Activated CD4-positive, alpha-beta memory T cell treated with anti-CD3 and anti-CD28 coated beads, Interleukin-2, amount 10 ng/mL, durations not matched to agents 7 days and 5 days (primary cell): ENCODE measurements around the gene ZNF75A. TPM values are rescaled to one million over a fixed set of nuclear protein-coding genes. Genes with fewer than 3 reads are reported as not detected.

Source experiments
- CTCF ChIA-PET: fragments of 350-600 bp; sonication (Branson Sonifier 250); formaldehyde crosslinking; loops from one replicate; lab custom pipeline; 2021; ENCODE audit warnings: antibody characterized with exemption, inconsistent platforms; lab: Charles Lee
- POLR2A ChIA-PET: fragments of 350-600 bp; sonication (Branson Sonifier 250); formaldehyde crosslinking; loops from one replicate; lab custom pipeline; 2021; ENCODE audit warnings: antibody characterized with exemption; lab: Charles Lee
- DNase-seq: peaks from one replicate; pipeline ENCODE4 v3.0.0-alpha.2; 2020
- H3K27ac Mint-ChIP-seq: one replicate; pipeline ENCODE4 v1.8.0; 2021; ENCODE audit warnings: mild to moderate bottlenecking, mixed read lengths
- H3K27me3 Mint-ChIP-seq: one replicate; pipeline ENCODE4 v1.8.0; 2021; ENCODE audit warnings: mixed read lengths
- H3K36me3 Mint-ChIP-seq: one replicate; pipeline ENCODE4 v1.8.0; 2021; ENCODE audit warnings: low read depth, mixed read lengths
- H3K4me1 Mint-ChIP-seq: one replicate; pipeline ENCODE4 v1.8.0; 2021; ENCODE audit warnings: mixed read lengths
- H3K4me3 Mint-ChIP-seq: one replicate; pipeline ENCODE4 v1.8.0; 2021; ENCODE audit warnings: mild to moderate bottlenecking, mixed read lengths
- H3K9me3 Mint-ChIP-seq: one replicate; pipeline ENCODE4 v1.8.0; 2021; ENCODE audit warnings: mixed read lengths
- total RNA-seq, 2 experiments: library from RNA; stranded (reverse); gene quantifications; one replicate each; pipeline ENCODE4 v1.2.3, GENCODE V29; 2021

The ZNF75A gene
- total RNA-seq, 2 experiments from 2014 or later: 34.2 to 36.7 TPM

- DNase-seq: no peak
These were observed 10.1 kb upstream of the ZNF75A start for GRCh38 chr16:3295209-3295608.

GRCh38 chr16:3295783-3296182 is 9.5 kb upstream of the ZNF75A start:
- ChIA-PET POLR2A (interaction anchor here (0.9 to 1.6 kb wide), 2 partner anchors 10 to 13 kb away, joined by 3 to 7 read pairs; partner anchors contain the start of genes TIGD7 and ZNF75A), CTCF (no interaction called here)
- H3K36me3 Mint-ChIP-seq: peaks cover 77% of the 10 kb centered on the region

More at GRCh38 chr16:3295209-3295608, 10.1 kb upstream of the ZNF75A start:
- no peaks in the 10 kb centered on the region for H3K27me3 Mint-ChIP-seq
- peaks cover 77% of the 10 kb centered on the region for H3K36me3 Mint-ChIP-seq
- H3K4me1 Mint-ChIP-seq: no peaks in the 10 kb centered on the region
- no peak overlapping the region for H3K27ac Mint-ChIP-seq
- CTCF ChIA-PET: no interaction called here
- POLR2A ChIA-PET: interaction anchor here (1.1 kb wide), 1 partner anchor 12 kb away, joined by 3 read pairs; the partner anchor contains the start of gene ZNF263
- H3K9me3 Mint-ChIP-seq: peaks cover 74% of the 10 kb centered on the region
- no peak overlapping the region for H3K4me3 Mint-ChIP-seq

DNA sequence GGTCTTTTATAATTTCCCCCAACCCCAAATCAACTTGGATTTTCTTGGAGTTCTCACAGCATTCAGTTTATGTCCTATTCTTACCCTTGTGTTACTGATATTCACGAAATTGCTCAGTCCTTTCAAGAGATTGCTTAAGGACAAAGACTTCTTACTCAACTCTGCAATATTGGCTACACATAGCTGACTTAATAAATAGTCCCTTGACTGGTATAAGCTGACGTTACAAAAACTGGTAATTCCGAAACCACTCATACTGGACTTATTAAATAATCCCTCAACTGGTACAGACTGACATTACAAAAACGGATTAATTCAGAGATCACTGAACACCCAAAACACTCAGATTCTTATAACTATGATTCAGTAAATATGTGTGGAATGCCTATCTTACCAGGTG is 927 bp upstream of the ZNF75A start:
- Mint-ChIP-seq H3K9me3 (peaks cover 55% of the 10 kb centered on the region), H3K4me3 (peak overlapping the region; percentile 73)
- no peak for DNase-seq

More at GRCh38 chr16:3295783-3296182, 9.5 kb upstream of the ZNF75A start:
- peaks cover 74% of the 10 kb centered on the region for H3K9me3 Mint-ChIP-seq
- no peaks in the 10 kb centered on the region for H3K27me3 Mint-ChIP-seq
- H3K4me1 Mint-ChIP-seq: no peaks in the 10 kb centered on the region
- H3K4me3 Mint-ChIP-seq: no peak overlapping the region
- H3K27ac Mint-ChIP-seq: no peak overlapping the region
- DNase-seq: no peak

GRCh38 chr16:3306078-3306477 is 781 bp downstream of the ZNF75A start:
- peaks cover 17% of the 10 kb centered on the region for H3K4me1 Mint-ChIP-seq
- H3K27me3 Mint-ChIP-seq: no peaks in the 10 kb centered on the region
- peaks cover 46% of the 10 kb centered on the region for H3K9me3 Mint-ChIP-seq
- peak overlapping the region; percentile 73 for H3K4me3 Mint-ChIP-seq
- no peak for DNase-seq
- peak overlapping the region; percentile 70 for H3K27ac Mint-ChIP-seq
- ChIA-PET CTCF (interaction anchor here (1.4 kb wide), 2 partner anchors 23 to 135 kb away, joined by 3 read pairs; no protein-coding TSS in a partner anchor), POLR2A (interaction anchor here (0.7 to 3.5 kb wide), 19 partner anchors 9 to 194 kb away, joined by 3 to 60 read pairs (median 5); partner anchors contain the start of genes CLUAP1, NAA60, ZNF174 and ZNF263)
- H3K36me3 Mint-ChIP-seq: peaks cover 83% of the 10 kb centered on the region

More for the DNA sequence above, 927 bp upstream of the ZNF75A start:
- Mint-ChIP-seq H3K4me1 (peaks cover 17% of the 10 kb centered on the region), H3K36me3 (peaks cover 84% of the 10 kb centered on the region), H3K27ac (peak overlapping the region; percentile 70), H3K27me3 (no peaks in the 10 kb centered on the region)
- ChIA-PET POLR2A (interaction anchor here (0.7 to 3.5 kb wide), 11 partner anchors 8 to 196 kb away, joined by 3 to 60 read pairs (median 8); partner anchors contain the start of genes CLUAP1, NAA60, ZNF174 and ZNF263), CTCF (interaction anchor here (1.4 kb wide), 1 partner anchor 134 kb away, joined by 3 read pairs; no protein-coding TSS in a partner anchor)

- peaks cover 72% of the 10 kb centered on the region for H3K9me3 Mint-ChIP-seq
These were observed 6.2 kb downstream of the ZNF75A start for GRCh38 chr16:3311496-3311895.

DNA sequence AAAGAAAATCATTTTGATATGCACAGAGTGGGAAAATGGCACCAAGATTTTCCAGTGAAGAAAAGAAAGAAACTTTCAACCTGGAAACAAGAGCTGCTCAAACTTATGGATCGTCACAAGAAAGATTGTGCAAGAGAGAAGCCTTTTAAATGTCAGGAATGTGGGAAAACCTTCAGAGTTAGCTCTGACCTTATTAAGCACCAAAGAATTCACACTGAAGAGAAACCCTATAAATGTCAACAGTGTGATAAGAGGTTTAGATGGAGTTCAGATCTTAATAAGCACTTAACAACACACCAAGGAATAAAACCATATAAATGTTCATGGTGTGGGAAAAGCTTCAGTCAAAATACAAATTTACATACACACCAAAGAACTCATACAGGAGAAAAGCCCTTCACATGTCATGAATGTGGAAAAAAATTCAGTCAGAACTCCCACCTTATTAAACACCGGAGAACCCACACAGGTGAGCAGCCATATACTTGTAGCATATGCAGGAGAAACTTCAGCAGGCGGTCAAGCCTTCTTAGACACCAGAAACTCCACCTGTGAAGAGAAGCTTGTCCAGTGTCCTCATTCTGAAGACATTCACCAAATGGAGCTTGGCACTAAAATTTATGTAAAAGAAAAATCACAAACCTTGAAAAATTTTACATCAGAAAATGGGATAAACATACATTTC is 12.2 kb downstream of the ZNF75A start:
- CTCF ChIA-PET: interaction anchor here (1.0 kb wide), 1 partner anchor 10 kb away, joined by 5 read pairs; no protein-coding TSS in a partner anchor

More at GRCh38 chr16:3311496-3311895, 6.2 kb downstream of the ZNF75A start:
- Mint-ChIP-seq H3K4me1 (no peaks in the 10 kb centered on the region), H3K36me3 (peaks cover 97% of the 10 kb centered on the region), H3K27ac (no peak overlapping the region), H3K27me3 (no peaks in the 10 kb centered on the region), H3K4me3 (no peak overlapping the region)
- ChIA-PET CTCF (no interaction called here), POLR2A (no interaction called here)
- no peak for DNase-seq

DNA sequence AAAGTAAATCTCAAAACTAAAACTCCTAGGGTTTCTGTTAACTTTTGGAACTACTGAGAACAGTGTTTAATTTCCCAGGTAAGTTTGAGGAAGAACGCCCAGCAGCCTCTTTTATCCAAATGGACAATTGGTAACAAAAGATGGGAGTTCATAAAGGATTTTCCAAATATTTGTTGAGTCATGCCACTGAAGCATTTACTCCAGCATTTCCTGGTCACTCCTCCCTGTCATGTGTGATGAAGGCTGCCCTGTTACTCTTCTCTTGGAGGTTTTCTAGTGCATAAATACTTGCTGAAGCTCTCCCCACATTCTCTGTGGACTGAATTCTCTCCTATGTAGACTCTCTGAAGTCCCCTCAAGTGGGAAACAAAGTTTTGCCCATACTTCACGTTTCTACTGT is 16.5 kb downstream of the ZNF75A start:
- CTCF ChIA-PET: no interaction called here
- no peaks in the 10 kb centered on the region for H3K27me3 Mint-ChIP-seq
- no peak overlapping the region for H3K27ac Mint-ChIP-seq
- H3K4me3 Mint-ChIP-seq: no peak overlapping the region
- H3K9me3 Mint-ChIP-seq: peaks cover 67% of the 10 kb centered on the region
- no peaks in the 10 kb centered on the region for H3K4me1 Mint-ChIP-seq
- POLR2A ChIA-PET: no interaction called here
- H3K36me3 Mint-ChIP-seq: peaks cover 33% of the 10 kb centered on the region
- DNase-seq: no peak

More for the DNA sequence above, 12.2 kb downstream of the ZNF75A start:
- POLR2A ChIA-PET: interaction anchor here (1.0 to 3.5 kb wide), 3 partner anchors 12 to 47 kb away, joined by 3 to 24 read pairs (median 3); partner anchors contain the start of genes TIGD7 and ZNF75A
- peaks cover 77% of the 10 kb centered on the region for H3K36me3 Mint-ChIP-seq
- no peaks in the 10 kb centered on the region for H3K27me3 Mint-ChIP-seq
- peaks cover 87% of the 10 kb centered on the region for H3K9me3 Mint-ChIP-seq
- no peaks in the 10 kb centered on the region for H3K4me1 Mint-ChIP-seq
- no peak overlapping the region for H3K4me3 Mint-ChIP-seq
- no peak overlapping the region for H3K27ac Mint-ChIP-seq
- no peak for DNase-seq

GRCh38 chr16:3327514-3327913 is 22.2 kb downstream of the ZNF75A start:
- POLR2A ChIA-PET: no interaction called here
- no peaks in the 10 kb centered on the region for H3K4me1 Mint-ChIP-seq
- DNase-seq: no peak
- no peak overlapping the region for H3K4me3 Mint-ChIP-seq
- H3K9me3 Mint-ChIP-seq: peaks cover 29% of the 10 kb centered on the region
- no peaks in the 10 kb centered on the region for H3K27me3 Mint-ChIP-seq
- no peak overlapping the region for H3K27ac Mint-ChIP-seq
- CTCF ChIA-PET: no interaction called here
- H3K36me3 Mint-ChIP-seq: no peaks in the 10 kb centered on the region

DNA sequence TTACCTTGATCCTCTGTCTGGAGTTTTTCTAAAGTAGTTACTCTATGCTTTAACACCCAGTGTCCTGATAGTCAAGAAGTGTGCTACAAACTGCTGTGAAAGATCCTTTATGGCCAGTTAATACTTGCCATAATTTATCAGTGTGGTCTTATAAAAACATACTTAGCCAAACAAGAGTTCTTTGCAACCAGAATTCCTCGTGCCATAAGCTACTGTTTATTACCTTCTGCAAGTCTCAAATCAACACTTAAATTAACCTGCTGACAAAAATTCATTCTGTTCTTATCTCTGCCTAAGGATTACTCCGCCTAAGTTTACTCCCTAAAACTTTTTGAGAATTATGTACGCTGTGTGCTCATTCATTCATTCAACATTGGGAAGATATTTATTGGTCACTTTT is 22.8 kb downstream of the ZNF75A start:
- Mint-ChIP-seq H3K9me3 (peaks cover 23% of the 10 kb centered on the region), H3K4me1 (no peaks in the 10 kb centered on the region), H3K36me3 (no peaks in the 10 kb centered on the region), H3K4me3 (no peak overlapping the region), H3K27me3 (no peaks in the 10 kb centered on the region), H3K27ac (no peak overlapping the region)
- CTCF ChIA-PET: interaction anchor here (0.7 kb wide), 1 partner anchor 56 kb away, joined by 3 read pairs; no protein-coding TSS in a partner anchor
- no peak for DNase-seq
- POLR2A ChIA-PET: no interaction called here

GRCh38 chr16:3328643-3329042 is 23.3 kb downstream of the ZNF75A start:
- Mint-ChIP-seq H3K4me3 (no peak overlapping the region), H3K36me3 (no peaks in the 10 kb centered on the region), H3K9me3 (peaks cover 19% of the 10 kb centered on the region), H3K4me1 (no peaks in the 10 kb centered on the region), H3K27me3 (no peaks in the 10 kb centered on the region), H3K27ac (no peak overlapping the region)
- no peak for DNase-seq
- POLR2A ChIA-PET: no interaction called here
- CTCF ChIA-PET: interaction anchor here (0.7 kb wide), 1 partner anchor 56 kb away, joined by 3 read pairs; no protein-coding TSS in a partner anchor

DNA sequence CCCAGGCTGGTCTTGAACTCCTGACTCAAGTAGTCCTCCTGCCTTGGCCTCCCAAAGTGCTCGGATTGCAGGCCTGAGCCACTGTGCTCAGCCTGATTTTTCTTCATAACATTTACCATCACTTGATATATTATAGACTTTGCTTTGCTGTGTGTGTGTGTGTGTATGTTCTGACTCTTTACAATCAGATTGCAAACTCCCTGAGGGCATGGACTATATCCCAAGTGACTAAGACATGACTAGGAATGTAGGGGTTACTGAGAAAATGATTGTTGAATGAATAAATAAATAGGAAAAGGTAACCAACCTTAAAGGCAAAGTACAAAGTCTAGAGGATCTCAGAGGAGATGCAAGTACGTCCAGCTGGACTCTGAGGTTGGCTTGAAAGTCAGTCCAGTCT is 40.7 kb downstream of the ZNF75A start:
- CTCF ChIA-PET: no interaction called here
- Mint-ChIP-seq H3K36me3 (no peaks in the 10 kb centered on the region), H3K4me1 (no peaks in the 10 kb centered on the region)

DNA sequence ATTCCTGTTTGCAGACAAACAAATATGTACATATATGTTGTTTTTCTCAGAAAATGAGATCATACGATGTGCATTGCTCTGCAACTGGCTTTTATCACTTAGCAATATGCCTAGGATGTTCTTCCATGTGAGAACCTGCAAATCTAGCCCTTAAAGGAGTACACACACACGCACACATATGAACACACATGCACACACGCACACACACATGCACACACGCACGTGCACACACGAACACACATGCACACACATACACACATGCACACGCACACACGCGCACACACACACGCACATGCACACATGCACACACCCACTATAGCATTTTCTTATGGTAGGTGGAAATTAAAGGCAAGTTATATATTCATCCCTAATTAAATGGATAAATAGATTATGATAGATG is 42.3 kb downstream of the ZNF75A start:
- CTCF ChIA-PET: no interaction called here
- no peaks in the 10 kb centered on the region for H3K27me3 Mint-ChIP-seq
- H3K9me3 Mint-ChIP-seq: peaks cover 17% of the 10 kb centered on the region
- POLR2A ChIA-PET: no interaction called here
- H3K4me1 Mint-ChIP-seq: no peaks in the 10 kb centered on the region
- no peak overlapping the region for H3K27ac Mint-ChIP-seq
- DNase-seq: no peak
- H3K36me3 Mint-ChIP-seq: no peaks in the 10 kb centered on the region
- H3K4me3 Mint-ChIP-seq: no peak overlapping the region

More for the DNA sequence above, 40.7 kb downstream of the ZNF75A start:
- Mint-ChIP-seq H3K27me3 (no peaks in the 10 kb centered on the region), H3K9me3 (peaks cover 17% of the 10 kb centered on the region), H3K27ac (no peak overlapping the region), H3K4me3 (no peak overlapping the region)
- POLR2A ChIA-PET: no interaction called here
- no peak for DNase-seq

DNA sequence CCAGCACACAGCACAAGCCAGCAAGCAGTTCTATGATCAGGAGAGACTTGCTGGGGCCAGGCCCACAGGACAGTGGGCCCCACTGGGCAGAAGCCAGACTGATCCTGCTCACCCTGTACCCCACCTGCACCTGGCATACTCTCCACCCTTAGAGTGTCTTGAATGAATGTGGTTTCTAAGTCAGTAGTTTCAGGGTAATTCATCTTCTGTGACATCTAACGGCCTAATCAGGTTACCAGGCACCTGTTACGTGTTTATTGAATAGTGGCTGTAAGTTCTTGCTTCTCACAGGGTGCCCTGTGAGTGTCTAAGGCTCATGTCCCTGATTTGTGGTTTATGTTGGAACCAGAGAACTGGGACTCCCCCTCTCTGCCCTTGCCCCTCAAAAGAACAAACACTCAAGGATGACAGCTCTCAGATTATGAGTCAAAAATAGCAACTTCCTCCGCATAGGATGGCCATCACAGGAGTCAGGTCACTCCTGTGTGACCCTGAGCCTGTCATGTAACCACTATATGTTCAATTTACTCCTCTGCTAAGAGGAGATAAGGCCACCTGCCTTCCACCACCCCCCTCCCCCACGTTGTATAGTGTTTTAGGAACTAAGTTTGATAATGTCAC is 43.4 kb downstream of the ZNF75A start:
- no peak for DNase-seq
- POLR2A ChIA-PET: no interaction called here
- Mint-ChIP-seq H3K4me1 (peaks cover 2% of the 10 kb centered on the region), H3K27ac (no peak overlapping the region), H3K4me3 (no peak overlapping the region), H3K36me3 (no peaks in the 10 kb centered on the region), H3K9me3 (peaks cover 14% of the 10 kb centered on the region), H3K27me3 (no peaks in the 10 kb centered on the region)
- CTCF ChIA-PET: no interaction called here
